Stimulated activated CD8-positive, alpha-beta memory T cell treated with anti-CD3 and anti-CD28 coated beads, Interleukin-4, amount 100 ng/mL, for 1 hour (primary cell): ENCODE data around the gene POLA2.
"Not testable (repeated sequence)": the region's sequence is repeated elsewhere in the genome, so short reads cannot be mapped to it uniquely, and the experiment has no call there.

Experiments
- DNase-seq, 2 donors: peaks; one replicate each; pipeline ENCODE4 v3.0.0-alpha.2; 2020; ENCODE audit warnings: low read depth in 2 of 2, low spot score in 1 of 2

Gene POLA2

DNA sequence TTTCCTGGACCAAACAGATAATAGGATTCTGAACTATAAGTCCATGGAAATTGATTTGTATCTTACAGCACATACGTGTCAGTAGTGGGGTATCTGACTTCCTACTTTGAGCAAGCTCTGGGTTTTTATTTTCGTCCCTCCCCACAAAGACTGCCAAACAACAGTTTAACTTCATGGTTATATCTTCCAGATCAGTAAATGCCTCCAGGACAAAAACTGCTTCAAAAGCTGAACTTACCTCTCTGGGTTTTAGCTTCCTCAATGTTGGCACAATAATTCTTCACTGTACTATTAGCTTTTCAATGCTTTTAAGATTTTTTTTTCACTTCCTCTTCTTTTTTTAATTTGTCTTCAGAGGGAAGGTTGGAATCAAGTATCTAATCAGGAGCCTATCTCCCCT is 67.7 kb downstream of the POLA2 start:
- DNase-seq: no peak

DNA sequence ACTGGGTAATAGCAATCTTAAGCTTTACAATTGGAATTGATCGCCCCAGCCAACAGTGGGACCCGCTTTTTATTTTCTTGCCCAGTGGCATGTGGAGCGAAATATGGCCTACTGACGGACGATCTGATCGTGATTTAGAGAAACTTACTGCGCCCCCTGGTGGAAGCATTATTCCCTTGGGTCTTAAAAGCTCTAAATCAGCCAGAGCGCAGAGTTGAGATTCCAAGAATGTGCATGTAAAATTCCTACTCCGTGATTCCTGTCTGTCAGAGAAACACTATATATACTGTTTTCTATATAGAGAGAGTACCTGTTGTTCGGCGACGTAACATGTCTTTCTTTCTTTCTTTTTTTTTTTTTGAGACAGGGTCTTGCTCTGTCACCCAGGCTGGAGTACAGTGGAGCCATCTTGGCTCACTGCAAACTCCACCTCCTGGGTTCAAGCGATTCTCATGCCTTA is 68.2 kb downstream of the POLA2 start:
- peak; percentile 75 to 84 for DNase-seq

DNA sequence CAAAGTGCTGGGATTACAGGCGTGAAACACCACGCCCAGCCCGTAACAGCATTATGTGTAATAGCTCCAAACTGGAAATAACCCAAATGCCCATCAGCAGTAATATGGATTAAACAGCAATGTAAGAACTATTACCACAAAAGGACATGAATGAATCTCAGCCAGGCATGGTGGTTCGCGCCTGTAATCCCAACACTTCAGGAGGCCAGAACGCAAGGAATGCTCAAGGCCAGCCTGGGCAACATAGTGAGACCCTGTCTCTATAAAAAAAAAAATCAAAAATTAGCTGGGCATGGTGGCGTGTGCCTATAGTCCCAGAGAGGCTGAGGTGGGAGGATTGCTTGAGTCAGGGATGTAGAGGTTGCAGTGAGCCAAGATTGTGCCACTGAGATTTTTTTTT is 68.8 kb downstream of the POLA2 start:
- DNase-seq: no peak

DNA sequence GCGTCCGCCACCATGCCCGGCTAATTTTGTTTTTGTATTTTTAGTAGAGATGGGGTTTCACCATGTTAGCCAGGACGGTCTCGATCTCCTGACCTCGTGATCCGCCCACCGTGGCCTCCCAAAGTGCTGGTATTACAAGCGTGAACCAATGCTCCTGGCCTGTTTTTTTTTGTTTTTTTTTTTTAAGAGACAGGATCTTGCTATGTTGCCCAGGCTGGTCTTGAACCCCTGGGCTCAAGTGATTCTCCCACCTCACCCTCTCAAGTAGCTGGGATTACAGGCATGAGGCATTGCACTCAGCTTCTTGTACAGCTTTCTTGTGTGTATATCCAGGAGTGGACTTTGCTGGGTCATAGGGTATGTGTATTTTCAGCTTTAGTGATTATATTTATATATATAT is 70.8 kb downstream of the POLA2 start:
- not testable (repeated sequence) for DNase-seq

DNA sequence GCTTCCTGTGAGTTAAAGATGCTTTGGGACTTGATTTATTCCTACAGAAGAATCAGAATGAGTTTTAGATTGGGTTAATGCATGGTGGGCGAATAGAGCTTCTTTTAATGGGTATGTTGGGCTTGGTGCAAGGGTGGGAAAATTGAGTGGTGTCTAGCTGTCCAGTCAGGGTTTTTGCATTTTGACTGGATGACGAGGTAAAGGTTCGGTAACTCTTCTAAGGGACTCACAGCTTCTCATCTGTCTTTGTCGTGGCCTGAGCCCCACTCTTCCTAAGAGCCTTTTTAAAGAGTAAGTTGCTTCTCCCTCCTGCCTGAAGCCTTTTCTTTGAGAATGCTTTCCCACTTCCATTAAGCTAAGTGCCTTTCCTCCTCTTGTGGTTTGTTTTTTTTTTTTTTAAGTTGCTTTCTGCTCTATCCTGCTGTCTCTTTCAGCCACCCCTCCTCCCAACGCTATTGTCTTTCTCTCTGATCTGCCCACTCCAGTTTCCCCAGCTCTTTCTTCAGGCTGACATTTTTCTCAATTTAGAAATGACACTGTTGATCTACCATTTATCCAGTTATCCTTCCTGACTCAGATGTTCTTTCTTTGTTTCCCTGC is 73.0 kb downstream of the POLA2 start:
- DNase-seq: no peak

DNA sequence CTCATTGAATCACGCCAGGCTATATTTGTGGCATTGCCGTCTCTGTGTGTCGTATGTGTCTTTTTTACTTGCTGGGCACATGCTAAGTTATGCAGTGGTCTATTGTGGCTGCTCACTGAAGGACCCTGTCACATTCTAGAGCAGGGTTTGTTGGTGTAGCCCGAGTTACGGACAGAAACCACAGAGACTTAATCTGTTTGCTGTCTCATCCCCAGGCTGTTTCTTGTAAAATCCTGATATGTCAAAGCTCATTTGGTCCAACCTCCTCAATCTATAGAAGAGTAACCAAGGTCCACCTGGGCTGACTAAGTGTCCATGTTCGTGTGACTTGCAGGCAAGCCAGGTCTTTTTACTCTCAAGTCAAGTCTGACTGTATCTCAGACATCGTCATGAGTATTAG is 76.9 kb downstream of the POLA2 start:
- no peak for DNase-seq

DNA sequence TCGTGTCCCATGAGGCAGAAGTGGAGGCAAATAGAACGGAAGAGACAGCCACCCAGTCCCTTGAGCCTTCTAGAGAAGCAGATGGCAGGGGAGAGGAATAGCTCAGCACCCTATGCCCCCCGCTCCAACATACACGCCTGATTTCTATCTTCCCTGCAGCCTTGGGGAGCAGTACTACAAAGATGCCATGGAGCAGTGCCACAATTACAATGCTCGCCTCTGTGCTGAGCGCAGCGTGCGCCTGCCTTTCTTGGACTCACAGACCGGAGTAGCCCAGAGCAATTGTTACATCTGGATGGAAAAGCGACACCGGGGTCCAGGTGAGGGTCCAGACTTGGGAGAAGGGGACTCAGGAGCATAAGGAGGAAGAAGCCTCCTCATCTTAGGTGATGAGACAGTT is 78.5 kb downstream of the POLA2 start:
- DNase-seq: no peak

DNA sequence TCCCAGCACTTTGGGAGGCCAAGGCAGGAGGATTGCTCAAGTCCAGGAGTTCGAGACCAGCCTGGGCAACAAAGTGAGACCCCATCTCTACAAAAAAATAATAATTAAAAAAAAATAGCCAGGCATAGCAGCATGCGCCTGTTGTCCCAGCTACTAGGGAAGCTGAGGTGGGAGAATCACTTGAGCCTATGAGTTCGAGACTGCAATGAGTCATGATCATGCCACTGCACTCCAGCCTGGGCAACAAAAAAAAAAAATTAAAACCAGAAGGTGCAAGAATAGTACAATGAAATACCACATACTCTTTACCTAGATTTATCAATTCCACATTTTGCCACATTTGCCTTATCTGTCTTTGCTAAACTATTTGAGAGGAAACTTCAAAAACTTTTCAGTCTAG is 80.1 kb downstream of the POLA2 start:
- no peak for DNase-seq
